Spleen (tissue), 11 donors: Measurements from ENCODE around the gene YIF1B. TPM values are rescaled to one million over a fixed set of nuclear protein-coding genes. Genes with fewer than 3 reads are reported as not detected.

Experiments used
- DNase-seq: peaks from one replicate; pipeline ENCODE4 v3.0.0-alpha.2; 2020
- H3K27ac ChIP-seq, 8 donors: fragments of 200-600 bp; sonication (generic) in 7 of 8; 1 replicate in 4 of 8; 2 replicates in 4 of 8; pipeline versions ENCODE4 v1.5.0 to v1.8.0; 2016 to 2021; ENCODE audit warnings: inconsistent platforms in 4 of 8, mild to moderate bottlenecking in 4 of 8, moderate library complexity in 1 of 8
- H3K27me3 ChIP-seq, 7 donors: fragments of 200-600 bp; sonication (generic) in 6 of 7; replicated peaks in 1 of 7; 1 replicate in 4 of 7; 2 replicates in 3 of 7; pipeline versions ENCODE4 v1.5.0 to v1.8.0; 2016 to 2021; ENCODE audit warnings: inconsistent platforms in 3 of 7, mild to moderate bottlenecking in 1 of 7
- H3K36me3 ChIP-seq, 6 donors: fragments of 200-600 bp; sonication (generic) in 5 of 6; 1 replicate in 4 of 6; 2 replicates in 2 of 6; pipeline versions ENCODE4 v1.5.0 to v1.8.0; 2016 to 2021; ENCODE audit warnings: inconsistent platforms in 2 of 6
- H3K4me1 ChIP-seq, 6 donors: fragments of 200-600 bp; sonication (generic) in 5 of 6; 1 replicate in 3 of 6; 2 replicates in 3 of 6; pipeline versions ENCODE4 v1.5.0 to v1.8.0; 2016 to 2021; ENCODE audit warnings: inconsistent platforms in 3 of 6
- H3K4me3 ChIP-seq, 8 donors: fragments of 200-600 bp; sonication (generic) in 7 of 8; 1 replicate in 4 of 8; 2 replicates in 4 of 8; pipeline versions ENCODE4 v1.5.0 to v1.8.0; 2016 to 2021; ENCODE audit warnings: inconsistent platforms in 4 of 8, mild to moderate bottlenecking in 4 of 8, moderate library complexity in 2 of 8
- H3K9me3 ChIP-seq, 8 donors: fragments of 200-600 bp; sonication (generic) in 7 of 8; 1 replicate in 4 of 8; 2 replicates in 4 of 8; pipeline versions ENCODE4 v1.5.0 to v1.8.0; 2016 to 2021; ENCODE audit warnings: inconsistent platforms in 4 of 8
- CTCF ChIP-seq, 11 experiments: fragments of 200-600 bp in 7 of 11; fragments of 450-650 bp in 4 of 11; sonication (generic) in 4 of 11; IDR thresholded peaks in 8 of 11; conservative IDR thresholded peaks in 3 of 11; 1 replicate in 7 of 11; 2 replicates in 4 of 11; pipeline versions ENCODE4 v1.4.0 to v1.8.0; 2016 to 2021; ENCODE audit warnings: antibody characterized with exemption in 11 of 11, inconsistent platforms in 4 of 11, mild to moderate bottlenecking in 1 of 11
- POLR2A ChIP-seq, 3 donors: fragments of 450-650 bp; IDR thresholded peaks; one replicate each; pipeline ENCODE4 v1.5.1; 2017; ENCODE audit warnings: antibody characterized with exemption in 3 of 3, mild to moderate bottlenecking in 1 of 3
- POLR2AphosphoS5 ChIP-seq, 3 donors: sonication (generic); formaldehyde crosslinking; IDR thresholded peaks; one replicate each; pipeline ENCODE4 v1.5.1; 2017; ENCODE audit warnings: antibody characterized with exemption in 3 of 3
- WGBS, 5 donors: extraction: QIAGEN DNeasy Blood & Tissue Kit in 3 of 5; methylation state at CpG; one replicate each; pipeline versions ENCODE4 v1.1.5 to v1.1.7; 2013 to 2018; 5-methylcytosine and 5-hydroxymethylcytosine counted together
- intact Hi-C: fragments of 100-400 bp; cut with DNase I; formaldehyde crosslinking; loops from one replicate; pipeline ENCODE4 v1.15.0; 2023; ENCODE audit warnings: low total_unique reads
- polyA plus RNA-seq, 3 donors: library from polyadenylated mRNA; stranded (reverse); fragments of 200-250 nt; gene quantifications; one replicate each; pipeline ENCODE4 v1.2.1, GENCODE V29; 2013
- total RNA-seq, 7 donors: library from RNA; depleted of rRNA in 3 of 7; stranded (reverse); fragments of >200 nt in 3 of 7; fragmentation: NEBNext Ultra II Directional in 4 of 7; extraction: Animal tissue kit (Norgen Biotek cat#: 25700) in 4 of 7; gene quantifications; one replicate each; pipeline versions ENCODE4 v1.1.0 to v1.2.1, GENCODE V29; 2016 to 2021
- donor health status: healthy with polysubstance abuse.
- donor health status: DM: no; HTN: no; CAD: no; lungs with moderate emphysema.
- donor health status: DM: no; HTN: no; CAD: no.
- donor health status: Bipolar disorder and iron deficiency.
- donor health status: healthy.
- donor health status: DM: no; HTN: no; CAD: no.
- donor health status: DM: yes; HTN: yes; CAD: no.

The YIF1B gene
- total and polyA plus RNA-seq, 10 donors, result 31.4 to 56.7 (median 39.5) TPM

- TF ChIP-seq POLR2A (IDR thresholded peaks at IDR 0.05), result no peak
- no peak for TF ChIP-seq CTCF (IDR thresholded peaks at IDR 0.05 in 8 of 11, conservative IDR thresholded peaks at IDR 0.05 in 3 of 11)
- no peak for TF ChIP-seq POLR2AphosphoS5 (IDR thresholded peaks at IDR 0.05)
- peaks cover 0 to 46% (median 12%) of the 10 kb centered on the region in 6 donors for H3K4me1 ChIP-seq
Observed at GRCh38 chr19:38310986-38311385, 4.8 kb downstream of the YIF1B start.

GRCh38 chr19:38310279-38310670 is 5.5 kb downstream of the YIF1B start:
- Histone ChIP-seq H3K27ac (no peak overlapping the region), H3K36me3 (peaks cover 0 to 45% (median 32%) of the 10 kb centered on the region in 6 donors), H3K9me3 (no peaks in the 10 kb centered on the region), H3K4me3 (no peak overlapping the region), H3K4me1 (peaks cover 0 to 42% (median 10%) of the 10 kb centered on the region in 6 donors), H3K27me3 (no peaks in the 10 kb centered on the region)
- DNase-seq, result no peak
- 95 to 100% (median 96%) methylated on average over 2 of the region's 2 CpGs for WGBS, 5 donors
- TF ChIP-seq POLR2AphosphoS5 (IDR thresholded peaks at IDR 0.05) (no peak), POLR2A (IDR thresholded peaks at IDR 0.05) (no peak), CTCF (IDR thresholded peaks at IDR 0.05 in 8 of 11, conservative IDR thresholded peaks at IDR 0.05 in 3 of 11) (no peak)
- intact Hi-C loops, result no loop called here

More at GRCh38 chr19:38310986-38311385, 4.8 kb downstream of the YIF1B start:
- WGBS, 5 donors, result 86 to 98% (median 97%) methylated on average over 6 of the region's 6 CpGs
- H3K36me3 ChIP-seq, result peaks cover 0 to 38% (median 28%) of the 10 kb centered on the region in 6 donors
- H3K27ac ChIP-seq, result no peak overlapping the region
- no peaks in the 10 kb centered on the region for H3K9me3 ChIP-seq
- DNase-seq, result no peak
- intact Hi-C loops, result no loop called here
- H3K4me3 ChIP-seq, result no peak overlapping the region
- H3K27me3 ChIP-seq, result no peaks in the 10 kb centered on the region

GRCh38 chr19:38309615-38310278 is 6.0 kb downstream of the YIF1B start:
- Histone ChIP-seq H3K9me3 (no peaks in the 10 kb centered on the region), H3K36me3 (peaks cover 0 to 50% (median 37%) of the 10 kb centered on the region in 6 donors), H3K27me3 (no peaks in the 10 kb centered on the region), H3K27ac (no peak overlapping the region), H3K4me1 (peaks cover 0 to 37% (median 6%) of the 10 kb centered on the region in 6 donors), H3K4me3 (no peak overlapping the region)
- intact Hi-C loops, result no loop called here
- no peak for DNase-seq
- no peak for TF ChIP-seq CTCF (IDR thresholded peaks at IDR 0.05 in 8 of 11, conservative IDR thresholded peaks at IDR 0.05 in 3 of 11)
- no peak for TF ChIP-seq POLR2AphosphoS5 (IDR thresholded peaks at IDR 0.05)
- WGBS, 5 donors, result 88 to 100% (median 97%) methylated on average over 2 to 3 of the region's 3 CpGs

- no peak overlapping the region for H3K4me3 ChIP-seq
- no peak overlapping the region for H3K27ac ChIP-seq
- no peak for DNase-seq
- intact Hi-C loops, result no loop called here
- H3K27me3 ChIP-seq, result no peaks in the 10 kb centered on the region
- TF ChIP-seq CTCF (IDR thresholded peaks at IDR 0.05 in 8 of 11, conservative IDR thresholded peaks at IDR 0.05 in 3 of 11) (no peak), POLR2A (IDR thresholded peaks at IDR 0.05) (no peak), POLR2AphosphoS5 (IDR thresholded peaks at IDR 0.05) (no peak)
- peaks cover 0 to 57% (median 37%) of the 10 kb centered on the region in 6 donors for H3K36me3 ChIP-seq
- 88 to 94% (median 92%) methylated on average over 19 to 24 of the region's 24 CpGs for WGBS, 5 donors
- H3K9me3 ChIP-seq, result no peaks in the 10 kb centered on the region
- H3K4me1 ChIP-seq, result peaks cover 0 to 37% (median 6%) of the 10 kb centered on the region in 6 donors
Observed at GRCh38 chr19:38308926-38309614, 6.7 kb downstream of the YIF1B start.
